Activated T-helper 2 cell treated with anti-CD3 and anti-CD28 coated beads, Interferon-gamma antibody, Interleukin-2, Interleukin-4, amounts not matched to agents 10 μg/mL and 5 μg/mL and 100 μg/mL, durations not matched to agents 14 hours and 24 hours and 36 hours (primary cell): ENCODE measurements around the gene POLQ. TPM values are rescaled to one million over a fixed set of nuclear protein-coding genes. Genes with fewer than 3 reads are reported as not detected.

Experiments
- DNase-seq: peaks from one replicate; pipeline ENCODE4 v3.0.0; 2021; ENCODE audit warnings: low spot score
- H3K27ac Mint-ChIP-seq: one replicate; pipeline ENCODE4 v1.8.0; 2021; ENCODE audit warnings: mixed read lengths
- H3K27me3 Mint-ChIP-seq: one replicate; pipeline ENCODE4 v1.8.0; 2021; ENCODE audit warnings: low read depth, mixed read lengths
- H3K36me3 Mint-ChIP-seq: one replicate; pipeline ENCODE4 v1.8.0; 2021; ENCODE audit warnings: low read depth, mixed read lengths
- H3K4me1 Mint-ChIP-seq: one replicate; pipeline ENCODE4 v1.8.0; 2021; ENCODE audit warnings: low read depth, mixed read lengths
- H3K4me3 Mint-ChIP-seq: one replicate; pipeline ENCODE4 v1.8.0; 2021; ENCODE audit warnings: low read depth, mild to moderate bottlenecking, moderate library complexity, mixed read lengths
- H3K9me3 Mint-ChIP-seq: one replicate; pipeline ENCODE4 v1.8.0; 2021; ENCODE audit warnings: mixed read lengths
- intact Hi-C: fragments of 100-400 bp; cut with micrococcal nuclease; formaldehyde crosslinking; loops from one replicate; pipeline ENCODE4 v1.15.1; 2023
- total RNA-seq: library from RNA; stranded (reverse); gene quantifications from 2 replicates; pipeline ENCODE4 v1.2.3, GENCODE V29; 2022

The POLQ gene
- total RNA-seq, 1 donor from 2014 or later: 24.0 TPM

DNA sequence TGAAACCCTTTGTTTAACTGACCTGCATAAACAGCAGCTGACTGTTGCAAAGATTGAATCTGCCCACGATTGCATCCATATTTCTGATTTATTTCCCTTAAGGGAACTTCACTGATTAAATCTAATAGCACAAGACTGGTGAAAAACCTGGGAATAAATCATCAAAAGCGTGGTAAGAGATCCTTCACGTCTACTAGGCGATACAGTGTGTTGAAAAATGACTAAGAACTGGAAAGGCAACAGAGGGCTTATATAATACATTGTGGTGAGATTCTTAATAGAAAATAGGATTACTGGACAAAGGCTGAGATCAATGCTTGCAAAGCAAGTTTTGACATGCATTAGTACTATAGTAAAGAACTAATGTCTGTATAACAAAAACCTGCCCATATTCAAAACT, 49.0 kb downstream of the POLQ start:
- DNase-seq: no peak
- H3K4me3 Mint-ChIP-seq: no peak overlapping the region
- H3K36me3 Mint-ChIP-seq: peaks cover 50% of the 10 kb centered on the region

DNA sequence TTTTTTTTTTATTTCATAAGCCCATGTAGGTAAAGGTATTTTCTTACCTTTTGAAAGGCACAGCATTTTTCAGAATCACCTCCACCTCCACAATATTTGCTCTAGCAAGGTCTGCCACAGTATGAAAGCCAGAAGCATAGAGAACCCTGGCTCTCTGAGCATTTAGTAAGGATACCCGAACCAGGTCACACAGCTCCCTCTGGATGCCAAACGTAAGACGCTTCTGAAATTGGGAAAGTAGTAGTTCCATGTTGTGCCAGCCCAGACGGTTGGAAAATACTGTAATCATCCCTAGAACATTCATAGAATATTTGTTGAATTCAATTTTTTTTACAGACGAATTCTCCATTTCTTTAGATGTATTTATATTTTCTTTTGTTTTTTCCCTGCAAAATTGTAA, 52.4 kb downstream of the POLQ start:
- intact Hi-C loops: no loop called here
- Mint-ChIP-seq H3K4me3 (no peak overlapping the region), H3K9me3 (no peaks in the 10 kb centered on the region), H3K27me3 (no peaks in the 10 kb centered on the region), H3K27ac (no peak overlapping the region), H3K36me3 (peaks cover 64% of the 10 kb centered on the region), H3K4me1 (no peaks in the 10 kb centered on the region)
- DNase-seq: no peak

More for the DNA sequence above, 49.0 kb downstream of the POLQ start:
- no peak overlapping the region for H3K27ac Mint-ChIP-seq
- H3K9me3 Mint-ChIP-seq: no peaks in the 10 kb centered on the region
- intact Hi-C loops: no loop called here
- no peaks in the 10 kb centered on the region for H3K27me3 Mint-ChIP-seq
- H3K4me1 Mint-ChIP-seq: no peaks in the 10 kb centered on the region

DNA sequence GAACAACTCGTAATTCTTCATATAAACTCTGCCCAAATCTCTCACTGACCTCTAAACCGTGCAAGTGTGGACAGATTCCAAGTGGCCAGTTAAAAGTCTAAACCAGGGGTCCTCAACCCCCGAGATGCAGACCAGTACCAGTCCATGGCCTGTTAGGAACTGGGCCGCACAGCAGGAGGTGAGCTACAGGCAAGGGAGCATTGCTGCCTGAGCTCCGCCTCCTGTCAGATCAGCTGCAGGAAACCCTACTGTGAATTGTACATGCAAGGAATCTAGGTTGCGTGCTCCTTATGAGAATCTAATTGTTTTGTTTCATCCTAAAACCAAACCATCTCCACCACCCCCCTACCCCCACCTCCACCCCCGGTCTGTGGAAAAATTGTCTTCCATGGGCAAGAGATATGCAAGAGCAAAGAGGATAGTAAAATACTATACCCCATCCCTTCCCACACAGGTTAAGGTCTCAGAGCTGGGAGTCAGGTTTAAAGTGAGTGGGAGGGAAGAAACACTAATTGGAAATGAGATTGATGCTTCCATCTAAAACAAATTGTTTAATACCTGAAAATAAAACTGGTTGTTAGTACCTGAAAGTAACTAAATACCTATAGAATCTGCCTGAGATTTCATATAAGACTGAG, 54.0 kb downstream of the POLQ start:
- H3K4me3 Mint-ChIP-seq: no peak overlapping the region
- no peaks in the 10 kb centered on the region for H3K4me1 Mint-ChIP-seq
- intact Hi-C loops: no loop called here
- no peak for DNase-seq
- H3K27ac Mint-ChIP-seq: no peak overlapping the region
- H3K36me3 Mint-ChIP-seq: peaks cover 71% of the 10 kb centered on the region
- no peaks in the 10 kb centered on the region for H3K27me3 Mint-ChIP-seq
- no peaks in the 10 kb centered on the region for H3K9me3 Mint-ChIP-seq

DNA sequence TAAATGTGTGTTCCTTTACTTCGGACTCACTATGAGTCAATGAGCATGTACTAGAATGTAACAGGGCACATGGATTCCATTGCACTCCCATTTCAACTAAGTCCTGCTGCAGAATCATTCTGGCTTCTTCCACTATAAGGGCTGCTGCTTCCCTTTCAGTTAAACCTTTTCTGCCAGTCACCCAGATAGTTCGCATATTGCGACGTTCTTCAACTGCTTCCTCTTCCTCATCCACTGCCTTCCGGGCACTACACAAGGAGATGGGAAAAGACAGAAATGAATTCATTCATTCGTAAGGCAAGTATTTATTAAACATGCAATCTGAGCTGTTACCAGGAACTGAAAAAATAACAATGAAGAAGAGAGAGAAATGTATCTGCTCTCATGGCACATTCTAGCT, 55.6 kb downstream of the POLQ start:
- Mint-ChIP-seq H3K4me1 (peaks cover 2% of the 10 kb centered on the region), H3K36me3 (peaks cover 65% of the 10 kb centered on the region)

DNA sequence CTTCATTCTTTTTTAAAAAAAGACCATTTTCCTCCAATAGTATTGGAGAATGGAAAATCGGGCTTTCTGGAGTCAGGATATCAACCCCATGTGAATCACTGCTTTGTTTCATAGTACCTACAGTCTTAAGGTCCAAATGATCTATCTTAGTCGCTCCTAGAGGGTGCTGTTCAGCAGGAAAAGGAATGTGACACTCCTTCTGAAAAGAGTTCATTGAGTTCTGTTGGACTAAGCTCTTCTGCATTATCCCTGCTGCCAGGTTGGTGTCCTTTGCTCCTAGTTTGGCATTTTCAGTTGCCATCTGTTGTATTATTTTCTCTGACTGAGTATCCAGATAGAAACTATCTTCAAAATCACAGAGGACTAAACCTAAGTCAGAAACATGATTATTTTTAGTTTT, 57.2 kb downstream of the POLQ start:
- Mint-ChIP-seq H3K9me3 (no peaks in the 10 kb centered on the region), H3K4me1 (peaks cover 4% of the 10 kb centered on the region), H3K27me3 (no peaks in the 10 kb centered on the region), H3K4me3 (no peak overlapping the region), H3K36me3 (peaks cover 64% of the 10 kb centered on the region), H3K27ac (no peak overlapping the region)
- DNase-seq: no peak
- intact Hi-C loops: no loop called here

More for the DNA sequence above, 55.6 kb downstream of the POLQ start:
- H3K4me3 Mint-ChIP-seq: no peak overlapping the region
- H3K27me3 Mint-ChIP-seq: no peaks in the 10 kb centered on the region
- no peak for DNase-seq
- H3K9me3 Mint-ChIP-seq: no peaks in the 10 kb centered on the region
- intact Hi-C loops: no loop called here
- no peak overlapping the region for H3K27ac Mint-ChIP-seq

DNA sequence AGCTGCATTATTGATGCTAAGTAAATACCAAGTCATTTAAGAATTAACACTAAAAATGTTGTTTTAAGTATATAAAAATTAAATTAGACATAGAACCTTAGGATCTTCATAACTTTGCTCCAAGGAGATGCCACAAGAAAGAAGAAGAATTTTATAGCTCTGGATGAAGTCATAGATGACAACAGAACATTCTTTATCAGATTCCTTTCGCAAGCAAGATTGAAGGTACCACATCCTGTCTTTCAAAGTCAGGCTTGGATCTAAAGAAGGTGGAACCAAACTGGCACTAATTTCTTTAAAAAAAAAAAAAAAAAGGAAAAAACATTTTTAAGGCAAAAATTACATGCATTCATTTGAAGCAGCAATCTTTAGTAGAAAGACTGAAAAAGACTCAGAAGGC, 62.5 kb downstream of the POLQ start:
- Mint-ChIP-seq H3K9me3 (no peaks in the 10 kb centered on the region), H3K4me3 (no peak overlapping the region), H3K27ac (no peak overlapping the region), H3K4me1 (peaks cover 9% of the 10 kb centered on the region), H3K36me3 (peaks cover 53% of the 10 kb centered on the region), H3K27me3 (no peaks in the 10 kb centered on the region)
- intact Hi-C loops: no loop called here
- no peak for DNase-seq

DNA sequence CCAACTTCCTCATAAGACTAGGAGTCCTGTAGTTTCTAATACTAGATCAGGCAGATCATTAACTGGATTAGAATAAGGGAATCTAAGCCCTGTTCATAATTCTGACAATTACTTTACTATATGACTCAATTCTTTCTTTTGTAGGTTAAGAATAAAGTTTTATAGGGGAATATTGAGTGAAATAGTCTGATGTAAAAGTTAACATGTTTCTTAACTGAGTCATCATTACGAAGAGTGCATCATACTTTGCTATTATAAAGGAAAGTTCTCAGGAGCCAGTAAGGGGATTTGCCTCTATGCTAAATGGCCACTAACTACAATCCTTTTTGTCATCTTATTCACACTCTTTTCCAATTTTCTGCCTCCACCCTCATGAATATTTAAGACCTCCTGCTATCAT, 63.1 kb downstream of the POLQ start:
- Mint-ChIP-seq H3K27ac (no peak overlapping the region), H3K4me3 (no peak overlapping the region), H3K27me3 (no peaks in the 10 kb centered on the region), H3K9me3 (no peaks in the 10 kb centered on the region), H3K4me1 (peaks cover 12% of the 10 kb centered on the region), H3K36me3 (peaks cover 53% of the 10 kb centered on the region)
- no peak for DNase-seq
- intact Hi-C loops: no loop called here

DNA sequence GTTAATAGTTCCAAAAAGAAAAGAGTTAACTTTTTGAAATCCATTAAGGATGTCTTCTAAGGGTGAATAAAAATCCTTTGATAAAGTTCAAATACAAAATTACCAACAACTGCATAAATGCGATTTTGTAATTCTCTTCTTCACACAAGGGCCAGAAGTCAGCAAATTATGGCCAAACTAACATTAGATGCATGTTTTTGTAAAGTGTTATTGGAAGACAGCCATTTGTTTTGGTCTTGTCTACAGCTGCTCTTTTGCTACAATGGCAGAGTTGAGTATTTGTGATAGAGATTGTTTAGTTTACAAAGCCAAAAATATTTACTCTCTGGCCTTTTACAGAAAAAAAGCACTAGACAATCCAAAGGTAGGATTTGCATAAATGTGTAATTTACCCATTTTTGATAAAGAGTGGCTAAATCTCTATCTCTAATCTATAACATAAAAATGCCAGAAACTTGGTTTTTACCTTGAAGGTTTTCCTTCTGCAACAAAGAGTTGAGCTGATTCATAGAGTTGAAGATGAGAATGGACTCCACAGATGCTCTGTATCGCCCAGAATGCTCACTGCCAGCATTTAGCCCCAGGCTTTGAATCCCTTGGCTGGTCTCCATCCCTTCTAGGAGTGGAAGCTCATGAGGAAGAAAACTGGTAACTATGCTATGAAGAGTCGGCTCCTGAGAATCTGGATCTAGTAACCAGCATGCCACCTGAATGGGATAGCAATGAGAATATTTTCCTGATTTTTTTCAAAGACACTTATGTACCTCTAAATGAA, 64.5 kb downstream of the POLQ start:
- H3K9me3 Mint-ChIP-seq: no peaks in the 10 kb centered on the region
- peaks cover 56% of the 10 kb centered on the region for H3K36me3 Mint-ChIP-seq
- DNase-seq: no peak
- no peak overlapping the region for H3K4me3 Mint-ChIP-seq
- intact Hi-C loops: no loop called here
- H3K27me3 Mint-ChIP-seq: no peaks in the 10 kb centered on the region
- H3K27ac Mint-ChIP-seq: no peak overlapping the region
- H3K4me1 Mint-ChIP-seq: peaks cover 15% of the 10 kb centered on the region

DNA sequence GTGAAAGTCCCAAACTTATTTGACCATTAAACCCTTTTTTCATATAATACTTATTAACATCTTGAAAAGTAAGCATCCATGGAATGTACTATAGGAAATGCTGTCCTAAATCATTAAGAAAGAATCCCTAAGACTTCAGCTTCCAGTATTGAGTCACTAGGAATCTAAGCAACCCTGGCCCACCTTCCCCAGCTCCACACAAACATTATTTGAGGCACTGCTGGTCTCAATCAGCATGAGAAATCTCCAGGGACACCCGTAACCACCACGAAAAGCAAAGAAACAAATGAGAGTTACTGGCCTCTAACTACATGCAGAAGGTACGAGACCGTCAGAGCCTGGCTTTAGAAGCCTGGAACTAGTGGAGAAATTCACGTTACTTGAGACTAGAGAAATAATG, 68.2 kb downstream of the POLQ start:
- Mint-ChIP-seq H3K27ac (peak overlapping the region; percentile 8), H3K4me3 (no peak overlapping the region), H3K36me3 (peaks cover 68% of the 10 kb centered on the region), H3K27me3 (no peaks in the 10 kb centered on the region), H3K4me1 (peaks cover 8% of the 10 kb centered on the region), H3K9me3 (no peaks in the 10 kb centered on the region)
- intact Hi-C loops: no loop called here
- no peak for DNase-seq

DNA sequence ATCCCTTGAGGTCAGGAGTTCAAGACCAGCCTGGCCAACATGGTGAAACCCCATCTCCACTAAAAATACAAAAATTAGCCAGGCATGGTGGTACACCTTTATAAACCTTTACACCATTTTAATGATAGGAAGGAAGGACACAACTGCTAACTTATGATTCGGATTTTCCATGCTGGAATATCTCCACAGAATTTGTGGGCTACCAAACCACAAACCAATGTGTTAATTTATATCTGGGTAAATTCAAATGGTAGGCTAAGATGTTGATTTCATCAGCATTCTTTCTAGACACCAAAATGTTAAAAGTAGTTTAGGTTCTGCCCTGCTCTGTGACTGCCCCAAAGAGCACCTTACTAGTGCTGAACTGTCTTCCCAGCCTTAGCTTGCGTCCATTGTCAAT, 72.8 kb downstream of the POLQ start:
- DNase-seq: no peak
- no peak overlapping the region for H3K27ac Mint-ChIP-seq
- H3K4me1 Mint-ChIP-seq: peaks cover 8% of the 10 kb centered on the region
- H3K9me3 Mint-ChIP-seq: no peaks in the 10 kb centered on the region
- peaks cover 62% of the 10 kb centered on the region for H3K36me3 Mint-ChIP-seq
- H3K27me3 Mint-ChIP-seq: no peaks in the 10 kb centered on the region
- intact Hi-C loops: no loop called here
- no peak overlapping the region for H3K4me3 Mint-ChIP-seq

DNA sequence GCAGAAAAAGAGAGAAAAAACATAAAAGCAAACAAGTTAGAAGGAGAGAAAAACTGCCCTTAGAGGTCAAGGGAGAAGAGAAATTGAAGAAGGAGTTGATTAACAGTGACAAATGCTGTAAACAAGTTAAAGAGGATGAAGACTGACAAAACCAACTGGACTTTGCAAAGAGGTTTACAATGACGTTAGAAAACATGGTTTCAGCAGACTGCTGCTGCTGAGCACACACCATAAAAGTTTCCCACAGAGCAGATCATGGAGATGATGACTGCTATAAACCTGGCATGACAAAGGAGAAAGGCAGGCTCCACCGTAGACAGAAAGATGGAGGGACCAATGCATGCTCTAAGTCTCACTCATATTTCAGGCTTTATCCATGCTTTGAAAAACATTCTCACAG, 78.7 kb downstream of the POLQ start:
- DNase-seq: no peak
- intact Hi-C loops: no loop called here
- H3K36me3 Mint-ChIP-seq: peaks cover 57% of the 10 kb centered on the region
- no peaks in the 10 kb centered on the region for H3K9me3 Mint-ChIP-seq
- H3K27me3 Mint-ChIP-seq: no peaks in the 10 kb centered on the region
- H3K4me1 Mint-ChIP-seq: no peaks in the 10 kb centered on the region
- H3K4me3 Mint-ChIP-seq: no peak overlapping the region
- no peak overlapping the region for H3K27ac Mint-ChIP-seq

DNA sequence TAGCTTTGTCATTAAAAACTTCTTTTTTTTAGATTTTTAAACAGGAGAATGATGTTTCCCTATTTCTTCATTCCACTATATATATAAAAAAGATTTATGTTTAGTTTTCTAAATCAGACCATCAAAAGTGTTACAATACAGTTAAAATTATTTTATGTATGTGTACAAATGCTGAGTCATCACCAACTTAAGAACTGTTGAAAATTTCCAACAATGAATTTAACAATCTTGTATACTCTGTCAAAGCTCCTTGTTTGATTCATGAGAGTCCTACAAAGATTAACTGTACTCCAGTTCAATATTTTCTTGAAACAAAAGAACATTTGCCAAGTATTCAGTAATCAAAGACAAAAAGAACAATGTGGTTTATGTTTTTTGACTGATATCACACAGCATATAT, 82.0 kb downstream of the POLQ start:
- Mint-ChIP-seq H3K27me3 (no peaks in the 10 kb centered on the region), H3K4me1 (no peaks in the 10 kb centered on the region), H3K27ac (no peak overlapping the region), H3K9me3 (peaks cover 7% of the 10 kb centered on the region), H3K36me3 (peaks cover 70% of the 10 kb centered on the region), H3K4me3 (no peak overlapping the region)
- intact Hi-C loops: no loop called here
- no peak for DNase-seq

DNA sequence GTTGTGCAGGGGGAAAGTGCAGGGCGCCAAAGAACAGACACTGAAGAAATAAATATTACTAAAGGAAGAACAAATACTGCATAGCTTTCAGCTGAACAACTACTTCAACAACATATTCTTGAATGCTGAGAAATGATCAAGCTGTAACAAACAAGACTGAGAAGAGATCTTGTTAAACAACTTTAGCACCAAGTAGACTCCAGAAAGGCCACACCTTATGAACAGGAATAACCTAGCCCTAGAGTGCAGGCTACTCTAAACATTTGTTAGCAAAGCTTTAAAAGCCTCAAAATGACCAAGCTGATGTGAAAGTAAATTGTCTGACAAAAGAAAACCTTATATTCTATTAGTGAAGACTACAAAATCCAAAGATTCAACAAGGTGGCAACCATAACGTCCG, 83.2 kb downstream of the POLQ start:
- intact Hi-C loops: no loop called here
- Mint-ChIP-seq H3K9me3 (peaks cover 8% of the 10 kb centered on the region), H3K4me1 (no peaks in the 10 kb centered on the region), H3K4me3 (no peak overlapping the region), H3K27me3 (no peaks in the 10 kb centered on the region), H3K27ac (no peak overlapping the region), H3K36me3 (peaks cover 68% of the 10 kb centered on the region)
- DNase-seq: no peak
